Hematopoietic multipotent progenitor cell treated with erythropoietin and hydrocortisone succinate and interleukin-3 and kit ligand, for 15 days (in vitro differentiated cells): ENCODE data around the gene BCLAF1.

Experiments used
- DNase-seq: peaks from one replicate; pipeline ENCODE4 v3.0.0-alpha.2; 2015; ENCODE audit warnings: low spot score

BCLAF1 gene, protein sequence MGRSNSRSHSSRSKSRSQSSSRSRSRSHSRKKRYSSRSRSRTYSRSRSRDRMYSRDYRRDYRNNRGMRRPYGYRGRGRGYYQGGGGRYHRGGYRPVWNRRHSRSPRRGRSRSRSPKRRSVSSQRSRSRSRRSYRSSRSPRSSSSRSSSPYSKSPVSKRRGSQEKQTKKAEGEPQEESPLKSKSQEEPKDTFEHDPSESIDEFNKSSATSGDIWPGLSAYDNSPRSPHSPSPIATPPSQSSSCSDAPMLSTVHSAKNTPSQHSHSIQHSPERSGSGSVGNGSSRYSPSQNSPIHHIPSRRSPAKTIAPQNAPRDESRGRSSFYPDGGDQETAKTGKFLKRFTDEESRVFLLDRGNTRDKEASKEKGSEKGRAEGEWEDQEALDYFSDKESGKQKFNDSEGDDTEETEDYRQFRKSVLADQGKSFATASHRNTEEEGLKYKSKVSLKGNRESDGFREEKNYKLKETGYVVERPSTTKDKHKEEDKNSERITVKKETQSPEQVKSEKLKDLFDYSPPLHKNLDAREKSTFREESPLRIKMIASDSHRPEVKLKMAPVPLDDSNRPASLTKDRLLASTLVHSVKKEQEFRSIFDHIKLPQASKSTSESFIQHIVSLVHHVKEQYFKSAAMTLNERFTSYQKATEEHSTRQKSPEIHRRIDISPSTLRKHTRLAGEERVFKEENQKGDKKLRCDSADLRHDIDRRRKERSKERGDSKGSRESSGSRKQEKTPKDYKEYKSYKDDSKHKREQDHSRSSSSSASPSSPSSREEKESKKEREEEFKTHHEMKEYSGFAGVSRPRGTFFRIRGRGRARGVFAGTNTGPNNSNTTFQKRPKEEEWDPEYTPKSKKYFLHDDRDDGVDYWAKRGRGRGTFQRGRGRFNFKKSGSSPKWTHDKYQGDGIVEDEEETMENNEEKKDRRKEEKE

DNA sequence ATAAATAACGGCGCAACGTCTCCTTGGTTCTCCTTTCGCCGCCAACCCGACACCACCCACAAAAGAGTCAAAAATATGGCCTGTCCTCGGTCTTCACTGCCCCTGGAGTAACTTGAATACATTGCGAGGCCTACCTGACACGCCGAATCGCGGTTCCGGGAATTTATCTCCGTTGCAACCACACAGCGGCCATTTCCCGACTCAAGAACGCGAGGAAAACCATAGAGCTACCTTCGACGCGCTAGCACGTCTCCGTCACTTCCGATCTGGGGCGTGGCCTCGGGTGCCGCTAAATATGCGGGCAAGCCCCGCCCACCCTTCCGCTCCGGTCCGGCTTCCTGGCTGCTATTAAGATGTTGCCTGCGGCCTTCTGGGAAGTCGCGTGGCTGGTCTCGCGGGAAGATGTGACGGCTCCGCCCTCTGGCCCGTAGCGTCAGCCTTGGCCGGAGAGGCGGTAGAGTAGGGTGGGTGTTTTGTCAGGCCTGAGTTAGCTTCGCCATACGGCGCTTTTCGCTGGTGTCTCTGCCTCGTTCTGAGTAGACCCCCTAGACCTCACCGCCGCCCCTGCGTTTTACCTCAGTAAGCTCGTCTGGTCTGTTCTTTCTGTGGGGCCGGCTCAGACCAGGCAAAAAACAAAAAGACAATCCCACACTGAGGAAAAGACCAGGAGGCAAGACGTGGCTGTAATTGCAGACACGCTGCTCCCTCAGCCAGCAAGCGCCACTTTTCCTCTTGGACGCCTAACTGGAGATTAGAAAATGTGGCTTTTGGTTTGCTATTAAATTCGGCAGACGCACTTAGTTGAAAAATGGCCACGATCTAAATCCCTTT, at the start of gene BCLAF1:
Gene BCLAF1 (minus strand): TSS at position 268 of the 831 bp plus-strand sequence. CDS start 9,980 bp downstream, outside the sequence.
- peak; percentile 100 for DNase-seq

DNA sequence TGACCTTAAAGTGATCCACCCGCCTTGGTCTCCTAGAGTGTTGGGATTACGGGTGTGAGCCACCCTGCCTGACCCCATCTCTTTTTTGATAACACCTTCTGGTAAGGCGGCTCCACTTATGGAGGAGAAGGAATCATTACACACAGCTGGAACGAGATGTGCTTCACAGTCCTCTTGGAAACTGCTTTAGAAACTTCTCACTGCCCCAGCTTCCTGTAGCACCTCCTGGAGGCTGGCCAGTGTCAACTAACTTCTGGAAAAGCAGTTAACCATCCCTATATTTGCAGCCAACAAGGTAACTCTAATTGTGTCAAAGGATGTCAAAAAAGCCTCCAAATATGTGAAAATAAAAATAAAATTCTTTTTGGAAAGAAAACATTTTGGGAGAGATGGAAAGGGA, 48.8 kb upstream of the BCLAF1 start:
- no peak for DNase-seq

DNA sequence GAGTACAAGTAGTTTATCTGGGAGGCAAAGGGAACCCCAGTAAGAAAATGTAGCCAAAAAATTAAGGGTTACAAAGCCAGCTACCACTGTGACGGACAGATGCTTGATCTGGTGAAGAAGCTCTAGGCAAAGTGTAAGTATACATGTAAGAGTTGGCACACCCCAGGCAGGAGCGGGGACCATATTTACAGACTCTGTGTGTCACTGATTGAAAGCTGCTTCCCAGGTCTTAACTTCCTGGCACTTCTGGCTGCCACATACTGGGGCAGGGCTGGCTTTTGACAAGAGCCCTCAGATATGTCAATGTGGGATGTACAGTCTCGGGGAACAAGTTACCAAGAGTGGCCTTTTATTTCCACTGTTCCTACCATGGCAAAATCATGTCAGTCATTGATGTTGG, 48.0 kb upstream of the BCLAF1 start:
- no peak for DNase-seq

DNA sequence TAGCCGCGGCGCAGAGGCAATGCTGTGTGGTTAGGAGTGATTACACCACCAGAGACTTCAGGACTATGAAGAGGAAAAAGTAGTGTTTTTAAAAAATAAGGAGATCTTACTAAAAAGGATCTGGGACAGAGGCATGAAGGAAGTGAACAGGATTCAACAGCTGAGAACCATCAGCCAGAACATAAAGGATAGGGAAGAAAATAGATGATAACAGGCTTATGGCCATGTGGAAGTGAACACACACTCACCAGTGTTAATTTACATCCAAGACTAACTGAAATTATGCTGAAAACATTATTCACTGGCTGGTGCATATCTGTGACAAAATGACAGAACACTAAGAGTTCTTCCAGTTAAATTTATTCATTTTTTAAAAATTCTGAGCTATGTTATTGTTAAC, 47.5 kb upstream of the BCLAF1 start:
- DNase-seq, result no peak

DNA sequence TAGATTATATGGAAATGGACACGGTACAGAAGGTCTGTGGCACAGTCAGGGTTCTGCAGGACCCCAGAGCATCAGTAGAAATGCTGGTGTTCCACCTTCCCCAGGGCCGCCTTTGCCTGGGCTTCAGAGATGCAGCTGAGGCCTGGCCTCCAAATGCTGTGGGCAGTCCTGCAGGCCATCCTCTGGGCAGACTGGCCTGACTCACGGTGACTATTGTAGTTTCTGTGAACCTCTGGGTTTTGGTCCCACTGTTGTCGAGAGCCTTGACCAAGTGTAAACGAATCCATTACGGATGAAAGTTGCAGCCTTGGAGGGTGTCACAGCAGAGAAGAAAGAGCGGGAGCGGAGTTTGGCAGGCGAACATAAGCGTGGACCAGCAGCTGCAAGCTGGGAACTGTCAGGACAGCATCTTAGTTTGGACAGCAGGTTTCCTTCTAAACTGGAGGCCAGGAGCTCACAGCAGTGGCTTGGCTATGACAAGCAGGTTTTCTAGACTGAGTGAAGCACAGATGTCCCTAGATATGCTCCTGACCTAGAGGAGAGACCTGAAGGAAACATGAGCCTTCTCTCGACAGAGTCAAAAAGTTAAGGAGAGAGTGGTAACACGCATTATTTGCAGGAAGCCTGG, 46.2 kb upstream of the BCLAF1 start:
- DNase-seq, result peak; percentile 48

DNA sequence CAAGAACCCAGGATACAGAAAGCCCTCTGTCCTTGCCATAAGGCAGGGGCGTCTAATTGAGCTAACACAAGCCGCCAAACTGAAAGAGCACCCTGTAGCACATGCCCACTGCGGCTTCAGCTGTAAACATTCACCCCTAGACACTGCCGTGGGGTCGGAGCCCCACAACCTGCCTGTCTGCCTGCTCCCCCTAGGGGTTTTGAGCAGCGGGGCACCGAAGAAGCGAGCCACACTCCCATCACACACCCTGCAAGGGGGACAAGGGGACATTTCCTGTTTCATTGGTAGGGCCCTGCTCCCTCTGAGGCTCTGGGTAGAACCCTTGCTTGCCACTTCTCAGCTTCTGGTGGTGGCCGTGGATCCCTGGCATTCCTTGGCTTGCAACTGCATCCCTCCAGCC, 45.2 kb upstream of the BCLAF1 start:
- no peak for DNase-seq

DNA sequence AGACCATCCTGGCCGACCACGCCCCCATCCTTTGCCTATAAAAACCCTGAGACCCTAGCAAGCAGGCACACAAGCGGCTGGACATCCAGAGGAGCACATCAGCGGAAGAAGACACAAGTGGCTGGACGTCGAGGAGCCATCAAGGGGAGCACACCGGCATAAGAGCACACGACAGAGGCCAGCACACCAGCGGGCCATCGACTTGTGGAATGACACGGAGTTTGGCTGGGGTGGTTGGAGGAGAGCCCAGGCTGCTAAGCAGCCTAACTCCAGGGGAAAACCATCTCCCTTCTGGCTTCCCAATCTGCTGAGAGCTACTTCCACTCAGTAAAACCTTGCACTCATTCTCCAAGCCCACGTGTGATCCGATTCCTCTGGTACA, 44.8 kb upstream of the BCLAF1 start:
- DNase-seq, result no peak

DNA sequence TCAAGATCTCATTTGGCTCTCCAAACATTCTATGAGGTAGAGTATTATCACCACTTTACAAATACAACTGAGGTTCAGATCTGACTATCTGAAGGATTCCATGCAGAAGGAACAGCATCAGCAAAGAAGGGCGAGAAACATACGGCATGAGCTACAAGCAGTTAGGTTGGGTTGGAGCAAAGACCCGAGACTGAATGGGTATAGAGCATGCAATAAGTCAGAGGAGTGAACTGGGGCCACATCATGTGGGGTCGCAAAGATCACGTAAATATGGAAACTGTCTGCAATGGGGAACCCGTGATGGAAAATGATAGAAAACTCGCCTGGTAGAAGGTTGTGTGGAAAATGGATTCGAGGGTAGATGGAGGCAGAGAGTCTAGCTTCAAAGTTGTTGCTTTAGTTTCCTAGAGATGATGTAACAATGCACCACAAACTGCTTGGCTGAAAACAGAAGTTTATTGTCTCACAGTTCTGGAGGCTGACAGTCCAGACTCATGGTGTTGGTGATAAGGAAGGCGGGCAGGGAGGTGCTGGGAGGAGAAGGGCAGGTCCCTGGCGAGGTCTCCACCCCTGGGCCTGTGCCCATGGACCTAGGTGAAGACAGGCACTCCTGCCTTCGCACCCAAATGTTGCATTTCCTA, 44.3 kb upstream of the BCLAF1 start:
- DNase-seq, result peak; percentile 79

DNA sequence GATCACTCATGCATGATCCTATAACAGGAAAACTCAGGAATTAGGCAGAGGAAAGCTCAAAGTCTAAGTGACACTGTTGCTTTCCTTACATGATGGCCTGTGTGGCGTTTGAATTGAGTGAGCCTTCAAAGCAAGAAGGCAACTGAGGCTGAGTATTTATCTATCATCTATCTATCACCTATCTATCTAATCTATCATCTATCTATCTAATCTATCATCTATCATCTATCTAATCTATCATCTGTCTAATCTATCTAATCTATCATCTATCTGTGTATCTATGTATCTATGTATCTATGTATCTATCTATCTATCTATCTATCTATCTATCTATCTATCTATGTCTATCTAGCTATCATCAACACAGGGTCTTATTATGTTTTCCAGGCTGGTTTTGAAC, 41.8 kb upstream of the BCLAF1 start:
- DNase-seq, result no peak

DNA sequence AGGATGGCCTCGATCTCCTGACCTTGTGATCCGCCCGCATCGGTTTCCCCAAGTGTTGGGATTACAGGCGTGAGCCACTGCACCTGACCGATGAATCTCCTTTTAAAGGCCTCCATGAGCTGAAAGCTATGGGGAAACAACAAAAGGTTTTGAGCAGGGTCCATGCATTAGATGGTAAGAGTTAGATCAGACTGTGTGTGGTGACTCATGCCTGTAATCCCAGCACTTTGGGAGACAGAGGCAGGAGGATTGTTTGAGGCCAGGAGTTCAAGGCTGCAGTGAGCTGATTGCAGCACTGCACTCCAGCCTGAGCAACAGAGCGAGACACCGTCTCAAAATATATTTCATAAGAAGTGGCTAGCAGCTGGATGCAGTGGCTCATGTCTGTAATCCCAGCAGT, 41.0 kb upstream of the BCLAF1 start:
- no peak for DNase-seq

DNA sequence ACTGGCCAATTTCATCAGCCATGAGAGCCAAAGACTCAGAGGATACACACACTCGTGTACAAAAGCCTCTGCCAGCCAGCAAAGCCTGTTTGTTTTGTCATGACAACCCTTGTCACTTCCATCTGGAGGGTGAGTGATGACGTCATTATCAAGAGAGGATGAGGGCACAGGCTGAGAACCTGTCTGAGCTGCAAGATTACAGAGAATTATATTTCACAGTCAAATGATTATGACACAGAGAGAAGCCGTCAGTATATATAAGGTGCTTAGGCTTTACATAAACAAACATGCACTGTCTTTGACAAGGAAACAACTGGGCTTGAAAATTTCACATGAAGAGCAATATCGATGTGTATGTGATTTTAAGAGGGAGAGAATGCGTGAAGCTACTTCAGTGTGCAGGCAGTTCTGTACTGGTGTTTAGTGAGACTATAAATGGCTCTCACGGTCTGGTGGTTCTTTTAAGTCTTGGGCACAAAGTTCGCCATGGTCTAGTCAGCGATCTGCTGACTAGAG, 36.5 kb upstream of the BCLAF1 start:
- DNase-seq, result peak; percentile 64

DNA sequence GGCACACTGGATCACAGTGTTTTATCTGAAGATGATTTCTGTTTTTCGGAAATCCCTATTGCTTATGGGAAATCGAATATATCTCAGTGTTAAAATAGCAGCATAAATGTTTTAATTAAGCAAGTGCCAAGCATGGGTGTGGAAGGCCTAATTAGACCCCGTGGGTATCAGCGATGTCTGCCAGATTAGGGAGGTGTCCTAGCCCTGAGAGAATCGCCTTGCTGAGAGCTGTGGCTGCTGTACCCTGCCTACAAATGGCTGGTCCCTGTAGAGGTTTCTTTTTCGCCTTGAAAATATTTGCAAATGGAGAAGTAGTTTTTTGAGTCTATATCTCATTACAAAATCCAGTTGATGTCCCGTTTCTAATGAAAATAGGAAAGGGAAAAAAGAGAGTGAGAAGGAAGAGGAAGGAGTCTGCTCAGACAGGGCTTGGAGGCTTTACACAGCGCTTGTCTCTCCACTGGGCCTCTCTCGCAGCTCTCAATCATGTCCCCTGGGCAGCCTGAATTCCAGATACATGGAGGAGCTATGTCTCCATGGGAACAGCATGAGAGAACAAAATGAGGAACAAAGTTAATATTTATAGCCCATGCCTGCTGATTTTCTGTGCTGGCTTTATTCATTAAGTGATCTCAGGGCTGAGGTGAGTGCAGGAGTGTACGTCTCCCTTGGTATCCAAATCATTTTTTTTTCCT, 35.2 kb upstream of the BCLAF1 start:
- DNase-seq, result no peak

DNA sequence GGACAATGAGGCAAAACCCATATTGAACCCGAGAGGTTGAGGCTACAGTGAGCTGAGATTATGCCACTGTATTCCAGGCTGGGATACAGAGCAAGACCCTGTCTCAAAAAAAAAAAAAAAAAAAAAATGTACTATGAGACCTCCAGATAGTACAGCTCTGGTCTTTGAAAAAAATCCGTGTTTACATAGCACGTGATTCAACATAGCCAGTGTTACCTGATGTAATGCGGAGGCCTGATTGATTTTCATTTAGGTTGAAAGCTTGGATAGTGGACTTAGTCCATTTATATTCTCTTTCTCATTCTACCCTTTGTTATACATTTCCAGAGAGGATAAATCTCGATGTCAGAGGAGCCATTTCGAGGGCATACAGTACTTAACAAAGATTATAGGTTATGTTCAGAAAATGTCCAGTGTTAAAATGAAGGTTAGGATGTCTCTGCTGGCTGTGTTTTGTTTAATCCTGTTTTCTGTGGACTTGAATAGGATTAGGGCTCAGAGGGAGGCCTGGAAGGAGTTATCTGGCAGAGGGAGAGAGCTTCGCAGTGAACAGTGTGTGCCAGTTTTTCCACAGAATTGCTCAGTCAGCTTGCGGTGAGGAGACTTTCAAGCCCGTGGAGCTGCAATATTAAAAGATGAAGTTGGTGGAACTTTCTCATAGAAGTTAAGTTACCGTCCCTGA, 33.9 kb upstream of the BCLAF1 start:
- DNase-seq, result no peak

DNA sequence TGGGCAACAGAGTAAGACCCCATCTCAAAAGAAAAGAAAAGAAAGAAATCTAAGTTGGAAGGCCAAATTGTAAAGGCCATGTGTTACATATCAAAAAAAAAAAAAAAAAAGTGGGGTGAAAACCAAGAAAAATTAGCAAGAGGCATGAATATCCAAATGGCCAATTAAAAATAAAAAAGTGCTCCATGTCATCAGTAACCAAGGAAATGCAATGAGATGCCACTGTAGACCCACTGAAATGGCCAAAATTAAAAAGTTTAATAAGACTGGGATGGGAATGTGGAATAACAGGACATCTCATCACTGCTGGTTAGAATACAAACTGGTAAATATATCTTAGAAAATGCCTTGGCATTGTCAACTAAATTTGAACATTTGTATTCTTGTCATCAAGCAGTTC, 30.1 kb upstream of the BCLAF1 start:
- no peak for DNase-seq

DNA sequence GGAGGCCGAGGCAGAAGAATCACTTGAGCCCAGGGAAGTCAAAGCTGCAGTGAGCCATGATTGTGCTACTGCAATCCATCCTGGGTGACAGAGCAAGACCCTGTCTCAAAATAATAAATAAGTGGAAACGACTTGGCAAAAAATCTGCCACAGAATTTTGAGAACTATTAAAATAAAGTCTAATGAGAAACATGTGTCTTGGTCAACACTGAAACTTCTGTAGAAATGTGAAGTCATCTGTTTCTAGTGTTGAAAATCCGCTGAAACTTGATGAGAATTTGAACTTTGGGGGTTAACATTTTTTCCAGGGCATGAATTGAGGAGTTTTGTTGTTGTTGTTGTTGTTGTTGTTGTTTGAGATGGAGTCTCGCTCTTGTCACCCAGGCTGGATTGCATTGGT, 29.0 kb upstream of the BCLAF1 start:
- no peak for DNase-seq

DNA sequence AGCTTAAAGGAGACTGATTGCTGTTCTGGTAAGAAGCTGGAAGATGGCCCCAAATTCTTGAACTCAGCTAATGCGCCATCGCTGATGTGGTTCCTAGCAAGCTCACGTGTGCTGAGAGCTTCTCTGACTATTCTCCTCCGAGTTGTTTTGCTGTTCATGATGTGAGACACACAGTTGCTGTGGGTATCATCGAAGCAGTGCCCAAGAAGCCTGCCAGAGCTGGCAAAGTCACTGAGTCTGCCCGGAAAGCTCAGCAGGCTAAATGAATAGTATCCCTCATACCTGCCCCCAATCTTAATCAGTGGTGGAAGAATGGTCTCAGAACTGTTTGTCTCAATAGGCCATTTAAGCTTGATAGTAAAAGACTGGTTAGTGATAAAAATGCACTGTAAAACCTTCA, 28.3 kb upstream of the BCLAF1 start:
- no peak for DNase-seq

DNA sequence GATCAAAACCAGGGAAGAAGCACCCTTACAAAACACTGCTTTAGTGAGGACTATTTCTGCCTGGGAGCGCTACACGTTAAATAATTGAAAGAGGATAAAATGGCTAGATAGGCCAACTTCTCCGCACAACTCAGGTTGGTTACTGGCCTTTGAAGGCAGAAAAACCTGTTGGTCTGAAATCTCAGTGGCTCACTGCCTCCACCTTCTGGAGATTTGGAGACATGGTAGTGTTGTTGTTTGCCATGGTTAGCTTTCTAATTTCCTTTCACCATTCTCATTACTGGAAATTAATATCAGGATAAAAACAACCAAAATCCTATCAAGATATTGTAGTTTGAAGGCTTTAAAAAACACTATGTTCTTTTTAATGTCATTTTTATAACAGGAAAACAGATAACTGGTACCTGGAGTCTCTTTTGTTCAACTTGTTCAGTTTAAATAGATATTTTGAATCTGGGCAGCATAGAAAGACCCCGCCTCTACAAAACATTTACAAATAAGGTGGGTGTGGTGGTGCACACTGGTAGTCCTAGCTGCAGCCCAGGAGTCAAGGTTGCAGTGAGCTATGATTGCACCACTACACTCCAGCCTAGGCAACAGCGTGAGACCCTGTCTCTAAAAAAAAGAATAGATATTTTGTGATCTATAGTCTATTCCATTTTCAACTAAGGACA, 27.5 kb upstream of the BCLAF1 start:
- DNase-seq, result peak; percentile 75

DNA sequence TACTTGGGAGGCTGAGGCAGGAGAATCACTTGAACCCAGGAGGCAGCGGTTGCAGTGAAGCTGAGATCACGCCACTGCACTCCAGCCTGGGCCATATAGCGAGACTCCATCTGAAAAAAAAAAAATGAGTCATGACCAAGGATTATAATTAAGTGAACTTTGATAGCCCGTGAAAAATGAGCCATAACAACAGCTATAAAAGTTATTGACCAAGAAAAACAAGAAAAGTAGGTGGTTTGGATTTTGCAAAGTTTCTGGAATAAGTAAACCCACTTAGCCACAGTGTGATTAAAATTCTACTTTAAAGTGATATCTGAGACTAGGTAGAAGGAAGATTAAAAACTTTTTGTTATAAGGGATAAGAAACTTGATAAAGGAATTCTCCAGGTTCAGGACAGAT, 25.9 kb upstream of the BCLAF1 start:
- DNase-seq, result no peak

DNA sequence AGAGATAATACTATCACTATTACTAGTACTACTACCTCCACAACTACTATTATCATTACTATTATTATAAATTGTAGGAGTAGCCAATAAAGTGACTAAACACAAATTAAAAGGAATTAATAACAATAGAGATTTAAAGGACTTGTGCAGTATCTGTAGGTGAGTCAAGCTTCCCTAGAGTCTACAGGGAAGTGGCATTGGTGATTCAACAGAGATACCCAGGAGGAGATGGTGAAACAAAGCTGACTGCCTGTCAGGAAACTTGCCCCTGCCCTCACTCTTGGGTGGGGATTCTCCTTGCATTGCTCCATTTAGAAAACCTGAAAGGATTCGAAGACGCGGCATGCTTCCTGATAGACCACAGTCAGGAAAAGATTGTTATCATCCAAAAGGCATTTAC, 23.3 kb upstream of the BCLAF1 start:
- no peak for DNase-seq
